Adrenal gland (tissue), 5 donors: ENCODE results near the gene CPOX.

Experiments
- POLR2A ChIP-seq, 2 donors: fragments of 450-650 bp; IDR thresholded peaks; one replicate each; pipeline ENCODE4 v1.6.1; 2017; ENCODE audit warnings: antibody characterized with exemption in 2 of 2, mild to moderate bottlenecking in 2 of 2, moderate library complexity in 1 of 2
- TF ChIP-seq, protein P1 (sequence below), 6 experiments: fragments of 450-650 bp in 4 of 6; fragments of 200-600 bp in 2 of 6; sonication (generic) in 1 of 6; IDR thresholded peaks; 1 replicate in 5 of 6; 2 replicates in 1 of 6; pipeline versions ENCODE4 v1.5.1 to v1.8.0; 2016 to 2021; ENCODE audit warnings: antibody characterized with exemption in 6 of 6, mild to moderate bottlenecking in 2 of 6, moderate library complexity in 1 of 6
- donor health status: DM: no; HTN: no; CAD: no.

DNA sequence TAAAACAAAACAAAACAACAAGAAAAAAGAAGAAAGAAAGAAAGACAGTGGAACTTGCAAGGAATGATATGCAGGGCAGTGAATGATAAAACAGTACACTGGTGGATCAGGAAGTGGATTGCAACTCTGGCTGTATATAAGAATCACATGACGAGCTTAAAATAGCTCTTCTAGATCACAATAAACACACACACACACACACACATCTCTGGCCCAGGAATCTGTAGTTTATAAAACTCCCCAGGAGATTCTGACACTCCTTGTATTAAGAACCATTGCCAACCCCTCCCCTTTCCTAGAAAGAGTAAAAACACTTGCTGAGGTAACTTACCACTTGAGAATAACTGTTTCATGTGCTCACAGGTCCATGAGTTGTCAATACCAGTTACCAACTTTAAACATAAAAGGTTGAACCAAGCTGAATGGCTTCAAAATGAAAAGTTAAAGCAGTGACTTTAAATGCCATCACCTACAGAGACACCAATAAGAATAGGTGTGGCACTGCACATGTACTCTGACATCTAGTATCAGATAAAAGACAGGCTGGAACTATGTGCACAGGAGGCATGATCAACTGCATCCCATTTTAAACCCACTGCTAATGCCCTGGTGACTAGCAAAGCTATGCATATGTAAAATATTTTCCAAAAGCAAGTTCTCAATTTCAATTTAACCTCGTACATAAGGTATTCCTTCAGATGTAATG lies 3.9 kb downstream of the CPOX start:
- TF ChIP-seq, protein P1, sequence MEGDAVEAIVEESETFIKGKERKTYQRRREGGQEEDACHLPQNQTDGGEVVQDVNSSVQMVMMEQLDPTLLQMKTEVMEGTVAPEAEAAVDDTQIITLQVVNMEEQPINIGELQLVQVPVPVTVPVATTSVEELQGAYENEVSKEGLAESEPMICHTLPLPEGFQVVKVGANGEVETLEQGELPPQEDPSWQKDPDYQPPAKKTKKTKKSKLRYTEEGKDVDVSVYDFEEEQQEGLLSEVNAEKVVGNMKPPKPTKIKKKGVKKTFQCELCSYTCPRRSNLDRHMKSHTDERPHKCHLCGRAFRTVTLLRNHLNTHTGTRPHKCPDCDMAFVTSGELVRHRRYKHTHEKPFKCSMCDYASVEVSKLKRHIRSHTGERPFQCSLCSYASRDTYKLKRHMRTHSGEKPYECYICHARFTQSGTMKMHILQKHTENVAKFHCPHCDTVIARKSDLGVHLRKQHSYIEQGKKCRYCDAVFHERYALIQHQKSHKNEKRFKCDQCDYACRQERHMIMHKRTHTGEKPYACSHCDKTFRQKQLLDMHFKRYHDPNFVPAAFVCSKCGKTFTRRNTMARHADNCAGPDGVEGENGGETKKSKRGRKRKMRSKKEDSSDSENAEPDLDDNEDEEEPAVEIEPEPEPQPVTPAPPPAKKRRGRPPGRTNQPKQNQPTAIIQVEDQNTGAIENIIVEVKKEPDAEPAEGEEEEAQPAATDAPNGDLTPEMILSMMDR (IDR thresholded peaks at IDR 0.05): no peak
- no peak for TF ChIP-seq POLR2A (IDR thresholded peaks at IDR 0.05)
